HepG2 (cell line): ENCODE data around the gene ENTPD5. TPM values are rescaled to one million over a fixed set of nuclear protein-coding genes. Genes with fewer than 3 reads are reported as not detected.

Experiments
- ATAC-seq: fragments of 200-7000 bp; cut with Tn5 transposase; 3 replicates; pipeline ENCODE4 v1.9.1; 2020; ENCODE audit warnings: mild to moderate bottlenecking, moderate library complexity
- BruUV-seq: library from RNA; stranded (reverse); fragments of 400-500 nt; replicated peaks from 2 replicates; lab custom pipeline; 2021; lab: Mats Ljungman, UMichigan
- CTCF ChIA-PET: fragments of 300-600 bp; formaldehyde crosslinking; extraction: SDS; loops from one replicate; lab custom pipeline; 2021; ENCODE audit warnings: low total read pairs, inconsistent platforms, low intra/inter-chr PET ratio; lab: Yijun Ruan, JAX
- POLR2A ChIA-PET: fragments of 350-600 bp; sonication (Branson Sonifier 250); formaldehyde crosslinking; loops from one replicate; lab custom pipeline; 2020; ENCODE audit warnings: antibody characterized with exemption, inconsistent platforms; lab: Yijun Ruan, JAX
- DNase-seq: peaks from one replicate; pipeline ENCODE4 v3.0.0-alpha.2; 2015; ENCODE audit warnings: low spot score
- FAIRE-seq: peaks from 3 replicates; lab custom pipeline; 2011; peaks lifted over from hg19 to GRCh38; lab: Jason Lieb, UNC
- H2AFZ ChIP-seq: one replicate; pipeline ENCODE4 v1.6.1; 2011; ENCODE audit warnings: low read length, inconsistent platforms
- H3K27ac ChIP-seq: fragments of 300-600 bp; 3 replicates; pipeline ENCODE4 v1.8.0; 2011; ENCODE audit warnings: mixed run types, mild to moderate bottlenecking, mixed read lengths, low read length, inconsistent platforms; ENCODE audit not compliant: insufficient read depth; ENCODE audit errors: extremely low read length
- H3K27me3 ChIP-seq, 2 experiments: fragments of 200-600 bp in 1 of 2; 2 replicates in 1 of 2; 3 replicates in 1 of 2; pipeline versions ENCODE4 v1.6.0 to v1.8.0; 2011; ENCODE audit warnings: low read length in 2 of 2, mild to moderate bottlenecking in 2 of 2, moderate library complexity in 2 of 2, inconsistent platforms in 1 of 2; ENCODE audit not compliant: insufficient read depth in 2 of 2, control insufficient read depth in 1 of 2
- H3K36me3 ChIP-seq, 2 experiments: fragments of 200-600 bp in 1 of 2; replicated peaks in 1 of 2; 2 replicates in 1 of 2; 3 replicates in 1 of 2; pipeline versions ENCODE4 v1.5.1 to v1.8.0; 2011; ENCODE audit warnings: low read length in 2 of 2, inconsistent platforms in 1 of 2; ENCODE audit not compliant: insufficient read depth in 2 of 2, control insufficient read depth in 1 of 2
- H3K4me1 ChIP-seq: 2 replicates; pipeline ENCODE4 v1.5.1; 2012; ENCODE audit warnings: low read length, inconsistent platforms; ENCODE audit not compliant: insufficient read depth
- H3K4me2 ChIP-seq: 2 replicates; pipeline ENCODE4 v1.6.0; 2011; ENCODE audit warnings: low read depth, low read length, inconsistent platforms
- H3K4me3 ChIP-seq, 3 experiments: fragments of 200-600 bp in 1 of 3; sonication (generic), shearing (Covaris generic) in 1 of 3; replicated peaks in 1 of 3; 2 replicates each; pipeline ENCODE4 v1.5.1; 2011 to 2016; ENCODE audit warnings: low read length in 3 of 3, inconsistent platforms in 2 of 3, low read depth in 2 of 3, mild to moderate bottlenecking in 2 of 3, control low read depth in 1 of 3, mixed read lengths in 1 of 3; ENCODE audit not compliant: insufficient read depth in 1 of 3
- H3K79me2 ChIP-seq: one replicate; pipeline ENCODE4 v1.6.1; 2011; ENCODE audit warnings: low read length, inconsistent platforms; ENCODE audit not compliant: insufficient read depth
- H3K9ac ChIP-seq: 2 replicates; pipeline ENCODE4 v1.6.0; 2011; ENCODE audit warnings: mild to moderate bottlenecking, low read depth, low read length, inconsistent platforms; ENCODE audit not compliant: insufficient read depth
- H3K9me3 ChIP-seq: 2 replicates; pipeline ENCODE4 v1.5.1; 2012; ENCODE audit warnings: mild to moderate bottlenecking, low read length
- H4K20me1 ChIP-seq: 2 replicates; pipeline ENCODE4 v1.6.0; 2011; ENCODE audit warnings: inconsistent platforms, mild to moderate bottlenecking, low read length, moderate library complexity; ENCODE audit not compliant: insufficient read depth
- AGO2 ChIP-seq: fragments of 200-400 bp; formaldehyde crosslinking; optimal IDR thresholded peaks from 2 replicates; pipeline ENCODE3; 2017; ENCODE audit warnings: mild to moderate bottlenecking, low read depth, low read length, moderate library complexity
- BORCS8-MEF2B ChIP-seq: sonication (generic); formaldehyde crosslinking; IDR thresholded peaks from 2 replicates; pipeline ENCODE4 v1.8.0; 2022; ENCODE audit warnings: mild to moderate bottlenecking, missing genetic modification reagents
- GZF1 ChIP-seq: sonication (generic); formaldehyde crosslinking; IDR thresholded peaks from 2 replicates; pipeline ENCODE4 v1.5.1; 2020; ENCODE audit warnings: mild to moderate bottlenecking, missing genetic modification reagents
- MED13 ChIP-seq: sonication (generic); formaldehyde crosslinking; IDR thresholded peaks from 2 replicates; pipeline ENCODE4 v1.5.0; 2020; ENCODE audit warnings: missing genetic modification reagents
- MEF2D ChIP-seq: sonication (generic); formaldehyde crosslinking; IDR thresholded peaks from 2 replicates; pipeline ENCODE4 v1.5.1; 2020; ENCODE audit warnings: mild to moderate bottlenecking, missing genetic modification reagents
- RORA ChIP-seq: sonication (generic); formaldehyde crosslinking; IDR thresholded peaks from 2 replicates; pipeline ENCODE4 v1.5.0; 2020; ENCODE audit warnings: mild to moderate bottlenecking, missing genetic modification reagents, moderate library complexity
- SIN3A ChIP-seq: IDR thresholded peaks from 2 replicates; pipeline ENCODE4 v1.6.1; 2011; ENCODE audit warnings: low read depth, mild to moderate bottlenecking, control low read depth, low read length, borderline replicate concordance
- SMARCC2 ChIP-seq: fragments of 450-650 bp; IDR thresholded peaks from 2 replicates; pipeline ENCODE4 v1.6.1; 2017; ENCODE audit warnings: antibody characterized with exemption, mild to moderate bottlenecking
- SMYD3 ChIP-seq: sonication (generic); formaldehyde crosslinking; IDR thresholded peaks from 2 replicates; pipeline ENCODE4 v1.8.1; 2023; ENCODE audit warnings: mild to moderate bottlenecking, missing genetic modification reagents
- SOX13 ChIP-seq, 3 experiments: fragments of 450-650 bp in 1 of 3; sonication (generic) in 1 of 3; formaldehyde crosslinking in 1 of 3; IDR thresholded peaks in 2 of 3; conservative IDR thresholded peaks in 1 of 3; 2 replicates each; pipeline versions ENCODE4 v1.5.0 to v1.6.1; 2016 to 2020; ENCODE audit warnings: antibody characterized with exemption in 1 of 3, mild to moderate bottlenecking in 1 of 3, missing compliant biosample characterization in 1 of 3, missing genetic modification reagents in 1 of 3, moderate library complexity in 1 of 3
- TEAD3 ChIP-seq: optimal IDR thresholded peaks from 2 replicates; pipeline ENCODE3; 2016; ENCODE audit warnings: borderline replicate concordance
- ZNF782 ChIP-seq: sonication (generic); formaldehyde crosslinking; IDR thresholded peaks from 2 replicates; pipeline ENCODE4 v1.4.0; 2020; ENCODE audit warnings: missing genetic modification reagents, mild to moderate bottlenecking, borderline replicate concordance
- WGBS: methylation state at CpG from one replicate; pipeline ENCODE4 v1.1.6; 2017; ENCODE audit warnings: low lambda C conversion rate; 5-methylcytosine and 5-hydroxymethylcytosine counted together
- in situ Hi-C: cut with HindIII; loops from 2 replicates; pipeline ENCODE4 v1.10.0; 2017; ENCODE audit warnings: low pct_unique_long_range_greater_than_20kb; ENCODE audit not compliant: extremely low pct_ligation_motif_present
- intact Hi-C: fragments of 100-400 bp; cut with micrococcal nuclease; formaldehyde crosslinking; loops from one replicate; pipeline ENCODE4 v1.10.0; 2022; ENCODE audit not compliant: unreplicated experiment
- polyA plus RNA-seq, 8 experiments: library from polyadenylated mRNA; depleted of rRNA in 3 of 8; stranded (reverse) in 7 of 8; unstranded in 1 of 8; fragments of >200 nt; fragmentation: Illumina TruSeq in 4 of 8; extraction: Trizol in 4 of 8; gene quantifications; 2 replicates each; pipeline versions ENCODE4 v1.2.1 to v1.2.3, GENCODE V29; 2011 to 2016; ENCODE audit warnings: low read depth in 4 of 8, missing spikeins in 1 of 8, mixed read lengths in 1 of 8; ENCODE audit not compliant: insufficient read depth in 1 of 8
- total RNA-seq, 5 experiments: library from RNA; depleted of rRNA; stranded (reverse); fragments of >200 nt; fragmentation: Illumina TruSeq; extraction: Trizol; gene quantifications; 2 replicates each; pipeline ENCODE4 v1.2.3, GENCODE V29; 2016; ENCODE audit warnings: low read depth in 1 of 5
- TF ChIP-seq, protein P1 (sequence below): sonication (generic); formaldehyde crosslinking; IDR thresholded peaks from 2 replicates; pipeline ENCODE4 v1.5.1; 2020; ENCODE audit warnings: mild to moderate bottlenecking, missing genetic modification reagents, borderline replicate concordance
- TF ChIP-seq, protein P2 (sequence below): sonication (generic); formaldehyde crosslinking; IDR thresholded peaks from 2 replicates; pipeline ENCODE4 v1.5.1; 2020; ENCODE audit warnings: mild to moderate bottlenecking, missing genetic modification reagents

ENTPD5 gene
- total and polyA plus RNA-seq, 2 of the 13 experiments (the other 11 are each of a cell fraction or from before 2014, with no cell fraction given): 33.8 to 43.3 TPM

DNA sequence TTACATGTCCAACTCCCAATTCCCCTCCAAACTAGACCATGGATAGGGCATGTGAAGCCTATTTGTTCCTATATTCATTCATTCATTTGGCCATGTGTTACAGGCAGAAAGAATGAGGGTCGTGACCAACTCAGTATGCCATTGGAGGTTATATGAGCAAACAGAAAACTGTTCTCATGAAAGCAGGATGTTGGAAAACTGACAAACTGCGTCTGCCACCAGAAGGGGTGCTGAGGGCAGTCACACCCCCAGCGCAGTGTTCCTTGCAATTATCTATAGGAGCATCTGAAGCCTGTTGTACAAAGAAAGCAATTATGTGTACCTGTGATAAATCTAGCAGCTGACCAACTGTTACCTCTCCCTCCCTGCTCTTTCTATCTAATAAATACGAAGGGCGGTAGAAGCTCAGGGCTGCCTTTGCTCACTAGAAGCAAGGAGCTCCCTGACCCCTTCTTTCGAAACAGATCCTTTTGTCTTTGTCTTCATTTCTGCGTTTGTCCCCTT is 21.1 kb downstream of the ENTPD5 start:
- Histone ChIP-seq H4K20me1 (no peaks in the 10 kb centered on the region), H3K27me3 (no peaks in the 10 kb centered on the region), H3K9me3 (no peaks in the 10 kb centered on the region), H3K4me2 (peak overlapping the region; percentile 82), H3K9ac (peak overlapping the region; percentile 65), H3K36me3 (peaks cover 2 to 5% of the 10 kb centered on the region in 2 experiments; a peak in 2 of 5 replicates), H2AFZ (no peak overlapping the region), H3K79me2 (peaks cover 2% of the 10 kb centered on the region), H3K4me1 (peaks cover 80% of the 10 kb centered on the region), H3K27ac (peak overlapping the region; percentile 95), H3K4me3 (peak overlapping the region; percentile 23 to 53 (median 30))
- 2% methylated on average over 7 of the region's 7 CpGs for WGBS
- ATAC-seq (no peak; the same call in 1 of the 3 replicates), DNase-seq (peak; percentile 37), FAIRE-seq (no peak)
- POLR2A ChIA-PET: interaction anchor here (0.7 to 5.4 kb wide), 13 partner anchors 9 to 238 kb away, joined by 3 to 70 read pairs (median 9); partner anchors contain the start of genes ALDH6A1, BBOF1, COQ6 and ENTPD5
- BruUV-seq: no TSS peak
- CTCF ChIA-PET: no interaction called here
- in situ Hi-C loops (no loop called here), intact Hi-C loops (loop anchor here (1.0 to 5.0 kb wide), 3 partner anchors 20 to 47 kb away; partner anchors contain the start of genes COQ6 and FAM161B)
- TF ChIP-seq AGO2 (no peak), MEF2D (CRISPR knock-in tag) (peak; percentile 57; the same call in 1 of the 2 replicates), TEAD3 (CRISPR knock-in tag) (peak; percentile 10), RORA (CRISPR knock-in tag) (no peak), ZNF782 (CRISPR knock-in tag) (no peak), BORCS8-MEF2B (0 out of 2 replicates have a peak, but pooled peaks have one; percentile 38), SIN3A (0 out of 2 replicates have a peak, but pooled peaks have one; percentile 22), SMYD3 (CRISPR knock-in tag) (peak; percentile 59; the same call in 1 of the 2 replicates), SOX13 (IDR thresholded peaks at IDR 0.05) (no peak), SOX13 (CRISPR knock-in tag; conservative IDR thresholded peaks at IDR 0.05 in 1 of 2, IDR thresholded peaks at IDR 0.05 in 1 of 2) (0 out of 4 replicates have a peak, but pooled peaks of 1 of the 2 experiments have one; percentile 7), MED13 (CRISPR knock-in tag) (0 out of 2 replicates have a peak, but pooled peaks have one; percentile 26), SMARCC2 (no peak), GZF1 (CRISPR knock-in tag) (0 out of 2 replicates have a peak, but pooled peaks have one; percentile 36)
- TF ChIP-seq, protein P1, sequence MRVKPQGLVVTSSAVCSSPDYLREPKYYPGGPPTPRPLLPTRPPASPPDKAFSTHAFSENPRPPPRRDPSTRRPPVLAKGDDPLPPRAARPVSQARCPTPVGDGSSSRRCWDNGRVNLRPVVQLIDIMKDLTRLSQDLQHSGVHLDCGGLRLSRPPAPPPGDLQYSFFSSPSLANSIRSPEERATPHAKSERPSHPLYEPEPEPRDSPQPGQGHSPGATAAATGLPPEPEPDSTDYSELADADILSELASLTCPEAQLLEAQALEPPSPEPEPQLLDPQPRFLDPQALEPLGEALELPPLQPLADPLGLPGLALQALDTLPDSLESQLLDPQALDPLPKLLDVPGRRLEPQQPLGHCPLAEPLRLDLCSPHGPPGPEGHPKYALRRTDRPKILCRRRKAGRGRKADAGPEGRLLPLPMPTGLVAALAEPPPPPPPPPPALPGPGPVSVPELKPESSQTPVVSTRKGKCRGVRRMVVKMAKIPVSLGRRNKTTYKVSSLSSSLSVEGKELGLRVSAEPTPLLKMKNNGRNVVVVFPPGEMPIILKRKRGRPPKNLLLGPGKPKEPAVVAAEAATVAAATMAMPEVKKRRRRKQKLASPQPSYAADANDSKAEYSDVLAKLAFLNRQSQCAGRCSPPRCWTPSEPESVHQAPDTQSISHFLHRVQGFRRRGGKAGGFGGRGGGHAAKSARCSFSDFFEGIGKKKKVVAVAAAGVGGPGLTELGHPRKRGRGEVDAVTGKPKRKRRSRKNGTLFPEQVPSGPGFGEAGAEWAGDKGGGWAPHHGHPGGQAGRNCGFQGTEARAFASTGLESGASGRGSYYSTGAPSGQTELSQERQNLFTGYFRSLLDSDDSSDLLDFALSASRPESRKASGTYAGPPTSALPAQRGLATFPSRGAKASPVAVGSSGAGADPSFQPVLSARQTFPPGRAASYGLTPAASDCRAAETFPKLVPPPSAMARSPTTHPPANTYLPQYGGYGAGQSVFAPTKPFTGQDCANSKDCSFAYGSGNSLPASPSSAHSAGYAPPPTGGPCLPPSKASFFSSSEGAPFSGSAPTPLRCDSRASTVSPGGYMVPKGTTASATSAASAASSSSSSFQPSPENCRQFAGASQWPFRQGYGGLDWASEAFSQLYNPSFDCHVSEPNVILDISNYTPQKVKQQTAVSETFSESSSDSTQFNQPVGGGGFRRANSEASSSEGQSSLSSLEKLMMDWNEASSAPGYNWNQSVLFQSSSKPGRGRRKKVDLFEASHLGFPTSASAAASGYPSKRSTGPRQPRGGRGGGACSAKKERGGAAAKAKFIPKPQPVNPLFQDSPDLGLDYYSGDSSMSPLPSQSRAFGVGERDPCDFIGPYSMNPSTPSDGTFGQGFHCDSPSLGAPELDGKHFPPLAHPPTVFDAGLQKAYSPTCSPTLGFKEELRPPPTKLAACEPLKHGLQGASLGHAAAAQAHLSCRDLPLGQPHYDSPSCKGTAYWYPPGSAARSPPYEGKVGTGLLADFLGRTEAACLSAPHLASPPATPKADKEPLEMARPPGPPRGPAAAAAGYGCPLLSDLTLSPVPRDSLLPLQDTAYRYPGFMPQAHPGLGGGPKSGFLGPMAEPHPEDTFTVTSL (CRISPR knock-in tag): 0 out of 2 replicates have a peak, but pooled peaks have one; percentile 10
- TF ChIP-seq, protein P2, sequence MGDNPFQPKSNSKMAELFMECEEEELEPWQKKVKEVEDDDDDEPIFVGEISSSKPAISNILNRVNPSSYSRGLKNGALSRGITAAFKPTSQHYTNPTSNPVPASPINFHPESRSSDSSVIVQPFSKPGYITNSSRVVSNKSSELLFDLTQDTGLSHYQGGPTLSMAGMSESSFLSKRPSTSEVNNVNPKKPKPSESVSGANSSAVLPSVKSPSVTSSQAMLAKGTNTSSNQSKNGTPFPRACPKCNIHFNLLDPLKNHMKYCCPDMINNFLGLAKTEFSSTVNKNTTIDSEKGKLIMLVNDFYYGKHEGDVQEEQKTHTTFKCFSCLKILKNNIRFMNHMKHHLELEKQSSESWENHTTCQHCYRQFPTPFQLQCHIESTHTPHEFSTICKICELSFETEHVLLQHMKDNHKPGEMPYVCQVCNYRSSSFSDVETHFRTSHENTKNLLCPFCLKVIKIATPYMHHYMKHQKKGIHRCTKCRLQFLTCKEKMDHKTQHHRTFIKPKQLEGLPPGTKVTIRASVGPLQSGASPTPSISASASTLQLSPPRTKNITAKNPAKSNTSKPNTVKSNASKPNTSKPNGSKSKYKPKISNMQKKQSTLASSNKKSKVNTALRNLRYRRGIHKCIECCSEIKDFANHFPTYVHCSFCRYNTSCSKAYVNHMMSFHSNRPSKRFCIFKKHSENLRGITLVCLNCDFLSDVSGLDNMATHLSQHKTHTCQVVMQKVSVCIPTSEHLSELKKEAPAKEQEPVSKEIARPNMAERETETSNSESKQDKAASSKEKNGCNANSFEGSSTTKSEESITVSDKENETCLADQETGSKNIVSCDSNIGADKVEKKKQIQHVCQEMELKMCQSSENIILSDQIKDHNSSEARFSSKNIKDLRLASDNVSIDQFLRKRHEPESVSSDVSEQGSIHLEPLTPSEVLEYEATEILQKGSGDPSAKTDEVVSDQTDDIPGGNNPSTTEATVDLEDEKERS: 0 out of 2 replicates have a peak, but pooled peaks have one; percentile 41
